AG04449 (cell line): Measurements from ENCODE around the gene CD46.

Experiments used
- CTCF ChIA-PET: fragments of 350-600 bp; formaldehyde crosslinking; extraction: SDS; loops from one replicate; lab custom pipeline; 2021; ENCODE audit warnings: antibody characterized with exemption; lab: Yijun Ruan, JAX
- POLR2A ChIA-PET: fragments of 400-600, 350-600 bp; formaldehyde crosslinking; extraction: SDS; loops from one replicate; lab custom pipeline; 2020; ENCODE audit warnings: antibody characterized with exemption, inconsistent platforms; lab: Yijun Ruan, JAX
- DNase-seq: peaks from one replicate; pipeline ENCODE4 v3.0.0-alpha.2; 2010; ENCODE audit warnings: low read depth, low spot score
- H3K4me3 ChIP-seq: 2 replicates; pipeline ENCODE4 v1.5.1; 2011; ENCODE audit warnings: low read depth, mild to moderate bottlenecking, control low read depth, low read length
- TF ChIP-seq, protein P1 (sequence below): IDR thresholded peaks from one replicate; pipeline ENCODE4 v1.5.1; 2011; ENCODE audit warnings: mild to moderate bottlenecking, moderate library complexity, low read length, control low read depth, inconsistent platforms; ENCODE audit not compliant: insufficient read depth; ENCODE audit errors: missing control alignments

CD46 gene

DNA sequence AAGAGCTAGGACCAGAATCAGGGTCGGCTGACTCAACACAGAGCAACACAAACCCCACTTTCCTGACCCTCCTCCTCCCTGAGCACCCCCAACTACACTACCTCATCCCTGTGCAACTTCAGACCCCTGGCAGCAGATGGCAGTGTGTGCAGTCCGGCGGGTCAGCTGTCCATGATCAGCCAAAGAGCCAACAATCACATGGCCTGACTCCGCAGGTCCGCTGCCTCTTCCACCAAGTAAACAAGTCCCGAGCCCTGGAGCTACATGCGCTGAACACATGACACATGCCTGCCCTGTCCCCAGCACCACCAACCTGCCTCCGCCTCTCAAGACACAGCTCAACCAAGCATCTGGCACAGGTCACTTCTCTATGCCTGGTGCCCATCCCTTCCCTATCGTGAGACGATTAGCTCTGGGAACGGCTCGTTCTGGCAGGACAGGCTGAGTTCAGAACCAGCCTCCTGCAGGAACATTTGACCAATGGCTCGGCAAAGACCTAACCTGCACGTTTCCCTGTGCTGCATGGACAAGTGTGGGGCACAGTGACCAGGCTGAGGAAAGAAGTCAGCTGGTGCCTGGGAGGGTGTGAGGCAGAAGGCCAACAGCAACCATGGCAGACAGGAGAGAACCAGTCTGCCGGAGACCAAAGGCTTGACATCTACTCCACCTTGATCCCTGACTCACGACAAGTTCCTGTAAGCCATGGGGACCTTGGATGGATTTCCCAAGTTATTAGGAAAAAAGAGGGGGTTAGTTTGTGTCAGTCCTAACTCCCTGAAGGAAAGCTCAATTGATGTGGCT, 60.3 kb downstream of the CD46 start:
- H3K4me3 ChIP-seq: no peak overlapping the region
- CTCF ChIA-PET: interaction anchor here (0.7 to 4.9 kb wide), 7 partner anchors 8 to 151 kb away, joined by 3 to 45 read pairs (median 6); no protein-coding TSS in a partner anchor
- POLR2A ChIA-PET: no interaction called here
- no peak for DNase-seq
- TF ChIP-seq, protein P1, sequence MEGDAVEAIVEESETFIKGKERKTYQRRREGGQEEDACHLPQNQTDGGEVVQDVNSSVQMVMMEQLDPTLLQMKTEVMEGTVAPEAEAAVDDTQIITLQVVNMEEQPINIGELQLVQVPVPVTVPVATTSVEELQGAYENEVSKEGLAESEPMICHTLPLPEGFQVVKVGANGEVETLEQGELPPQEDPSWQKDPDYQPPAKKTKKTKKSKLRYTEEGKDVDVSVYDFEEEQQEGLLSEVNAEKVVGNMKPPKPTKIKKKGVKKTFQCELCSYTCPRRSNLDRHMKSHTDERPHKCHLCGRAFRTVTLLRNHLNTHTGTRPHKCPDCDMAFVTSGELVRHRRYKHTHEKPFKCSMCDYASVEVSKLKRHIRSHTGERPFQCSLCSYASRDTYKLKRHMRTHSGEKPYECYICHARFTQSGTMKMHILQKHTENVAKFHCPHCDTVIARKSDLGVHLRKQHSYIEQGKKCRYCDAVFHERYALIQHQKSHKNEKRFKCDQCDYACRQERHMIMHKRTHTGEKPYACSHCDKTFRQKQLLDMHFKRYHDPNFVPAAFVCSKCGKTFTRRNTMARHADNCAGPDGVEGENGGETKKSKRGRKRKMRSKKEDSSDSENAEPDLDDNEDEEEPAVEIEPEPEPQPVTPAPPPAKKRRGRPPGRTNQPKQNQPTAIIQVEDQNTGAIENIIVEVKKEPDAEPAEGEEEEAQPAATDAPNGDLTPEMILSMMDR: peak; percentile 24

DNA sequence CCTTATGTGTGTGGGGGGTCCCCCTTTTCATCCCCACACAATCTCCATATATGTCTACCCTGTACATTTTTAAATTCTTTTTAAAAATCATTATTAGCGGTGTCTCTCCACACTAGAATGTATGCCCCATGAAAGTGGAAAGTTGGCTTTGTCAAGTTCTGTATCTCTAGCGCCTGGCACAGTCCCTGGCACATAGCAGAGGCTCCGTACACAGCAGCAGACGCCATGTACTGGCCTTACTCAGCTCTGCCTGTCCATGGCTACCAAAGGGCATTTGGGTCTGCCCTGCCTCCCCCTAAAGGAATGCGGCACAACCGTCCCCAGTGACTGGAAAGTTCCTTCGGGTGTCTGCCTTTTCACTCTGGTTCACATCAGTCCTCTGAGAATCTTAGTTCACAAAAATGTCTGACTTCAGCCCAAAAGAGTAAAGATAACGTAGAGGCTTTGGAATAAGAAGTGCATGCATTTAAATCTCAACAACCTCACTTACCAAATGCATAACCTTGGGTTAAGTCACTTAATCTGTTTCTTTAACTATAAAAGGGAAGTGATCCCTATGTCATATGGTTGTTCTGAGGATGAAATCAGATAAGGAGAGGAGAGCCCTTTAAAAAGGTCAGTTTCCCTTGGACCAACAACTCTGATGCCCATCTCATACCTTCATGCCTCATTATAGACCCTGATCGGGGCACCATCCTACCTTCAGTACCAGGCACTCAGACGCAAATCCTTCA, 61.1 kb downstream of the CD46 start:
- CTCF ChIA-PET: interaction anchor here (1.4 to 4.9 kb wide), 5 partner anchors 7 to 150 kb away, joined by 4 to 45 read pairs (median 11); no protein-coding TSS in a partner anchor

DNA sequence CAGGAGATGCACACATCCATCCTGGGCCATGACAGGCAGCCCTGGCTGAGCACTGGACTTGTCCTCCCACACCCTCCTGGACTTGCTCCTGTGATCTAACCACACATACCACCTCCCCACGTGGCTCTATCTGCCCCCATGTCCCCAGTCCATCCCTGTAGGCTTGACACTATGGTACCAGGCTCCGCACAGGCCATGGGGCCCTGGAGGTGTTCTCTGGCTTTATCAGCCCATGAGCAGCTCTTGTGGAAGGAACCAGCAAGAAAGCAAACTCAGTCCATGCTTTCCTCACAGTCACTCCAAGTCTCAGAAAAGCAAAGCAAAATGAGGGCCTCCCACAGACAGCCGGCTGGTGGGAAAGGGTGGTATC, 61.6 kb downstream of the CD46 start:
- CTCF ChIA-PET: interaction anchor here (0.9 to 4.9 kb wide), 3 partner anchors 10 to 150 kb away, joined by 4 to 45 read pairs (median 5); no protein-coding TSS in a partner anchor

More for the DNA sequence above, 61.1 kb downstream of the CD46 start:
- no peak overlapping the region for H3K4me3 ChIP-seq
- POLR2A ChIA-PET: no interaction called here
- no peak for DNase-seq
- TF ChIP-seq, protein P1: no peak

DNA sequence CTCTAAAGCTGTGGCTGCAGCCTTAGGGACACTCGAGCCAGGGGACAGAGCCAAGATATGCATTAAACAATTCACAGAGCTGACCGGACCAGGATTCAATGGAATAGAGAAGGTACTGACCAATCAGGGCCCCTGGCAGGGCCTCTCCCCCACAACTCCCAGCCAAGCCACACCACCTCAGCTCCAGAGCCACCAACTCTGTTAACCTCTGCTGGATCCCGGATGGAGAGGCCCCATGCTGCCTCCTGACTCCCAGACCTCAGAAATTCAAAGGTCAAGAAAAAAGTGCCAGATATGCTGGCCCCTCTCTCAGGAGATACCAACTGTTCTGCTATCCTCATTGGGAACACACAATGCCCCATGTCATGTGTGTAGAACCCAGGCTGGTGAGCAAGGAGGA, 62.1 kb downstream of the CD46 start:
- TF ChIP-seq, protein P1: no peak
- CTCF ChIA-PET: interaction anchor here (0.9 to 1.0 kb wide), 2 partner anchors 9 to 10 kb away, joined by 3 to 5 read pairs; no protein-coding TSS in a partner anchor
- POLR2A ChIA-PET: no interaction called here

More for the DNA sequence above, 61.6 kb downstream of the CD46 start:
- no peak overlapping the region for H3K4me3 ChIP-seq
- no peak for DNase-seq
- TF ChIP-seq, protein P1: no peak
- POLR2A ChIA-PET: no interaction called here

DNA sequence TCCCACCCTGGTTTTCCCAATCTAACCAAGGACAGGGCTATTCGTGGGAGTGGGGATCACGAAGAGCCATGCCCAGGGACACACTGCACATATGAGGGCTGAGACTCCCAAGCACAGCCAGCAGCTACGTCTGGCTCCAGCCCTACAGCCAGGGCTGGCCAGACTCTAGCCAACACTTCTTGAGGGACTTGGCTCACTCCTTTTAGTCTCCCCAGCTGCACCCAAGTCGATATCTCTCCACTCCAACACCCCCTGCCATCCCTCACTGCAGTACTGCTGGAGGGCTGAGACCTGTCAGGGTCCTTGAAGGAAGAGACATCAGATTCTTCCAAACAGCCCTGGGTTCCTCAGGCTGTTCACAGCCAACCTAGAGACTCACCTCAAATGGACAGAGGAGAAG, 62.6 kb downstream of the CD46 start:
- ChIA-PET POLR2A (no interaction called here), CTCF (interaction anchor here (0.9 to 1.0 kb wide), 3 partner anchors 8 to 15 kb away, joined by 3 to 5 read pairs (median 3); no protein-coding TSS in a partner anchor)
- H3K4me3 ChIP-seq: no peak overlapping the region
- DNase-seq: no peak
- TF ChIP-seq, protein P1: no peak

More for the DNA sequence above, 62.1 kb downstream of the CD46 start:
- H3K4me3 ChIP-seq: no peak overlapping the region
- no peak for DNase-seq
